GM12878 (cell line): ENCODE measurements around the gene PTK6. TPM values are rescaled to one million over a fixed set of nuclear protein-coding genes. Genes with fewer than 3 reads are reported as not detected.

Experiments used
- ATAC-seq: fragments of 200-7000 bp; cut with Tn5 transposase; 3 replicates; pipeline ENCODE4 v1.9.1; 2020; ENCODE audit warnings: mild to moderate bottlenecking, moderate library complexity
- BruUV-seq: library from RNA; stranded (reverse); fragments of 400-500 nt; replicated peaks from 2 replicates; lab custom pipeline; 2021; lab: Mats Ljungman, UMichigan
- CTCF ChIA-PET: fragments of 300-600 bp; sonication (Branson Sonifier 250); formaldehyde crosslinking; extraction: SDS; loops from one replicate; lab custom pipeline; 2021; ENCODE audit warnings: inconsistent platforms; lab: Yijun Ruan, JAX
- POLR2A ChIA-PET: fragments of 350-600 bp; formaldehyde crosslinking; extraction: SDS; loops from one replicate; lab custom pipeline; 2021; ENCODE audit warnings: inconsistent platforms; lab: Charles Lee
- RAD21 ChIA-PET: fragments of 300-600 bp; sonication (Branson Sonifier 250); formaldehyde crosslinking; loops from one replicate; lab custom pipeline; 2023; ENCODE audit warnings: antibody characterized with exemption; ENCODE audit not compliant: unreplicated experiment; lab: Charles Lee
- SMC1A ChIA-PET: fragments of 300-600 bp; sonication (Branson Sonifier 250); formaldehyde crosslinking; loops from one replicate; lab custom pipeline; 2023; ENCODE audit not compliant: unreplicated experiment, uncharacterized antibody; lab: Charles Lee
- DNase-seq: peaks from one replicate; pipeline ENCODE4 v3.0.0-alpha.2; 2011; ENCODE audit warnings: low read depth, low spot score
- FAIRE-seq: peaks from 3 replicates; lab custom pipeline; 2011; peaks lifted over from hg19 to GRCh38; lab: Jason Lieb, UNC
- H2AFZ ChIP-seq: 2 replicates; pipeline ENCODE4 v1.6.0; 2011; ENCODE audit warnings: low read depth, low read length, control low read depth; ENCODE audit not compliant: control insufficient read depth
- H3K27ac ChIP-seq: 2 replicates; pipeline ENCODE4 v1.5.1; 2011; ENCODE audit warnings: control low read depth; ENCODE audit not compliant: control insufficient read depth, insufficient read depth
- H3K27me3 ChIP-seq, 2 experiments: replicated peaks in 1 of 2; 2 replicates each; pipeline versions ENCODE4 v1.6.0 to v1.6.1; 2011; ENCODE audit warnings: low read length in 1 of 2; ENCODE audit not compliant: control insufficient read depth in 2 of 2, insufficient read depth in 2 of 2
- H3K36me3 ChIP-seq, 2 experiments: 2 replicates each; pipeline ENCODE4 v1.5.1; 2011; ENCODE audit warnings: low read length in 1 of 2; ENCODE audit not compliant: control insufficient read depth in 2 of 2, insufficient read depth in 2 of 2
- H3K4me1 ChIP-seq: 2 replicates; pipeline ENCODE4 v1.6.1; 2011; ENCODE audit warnings: mild to moderate bottlenecking, low read length, moderate library complexity, mixed read lengths; ENCODE audit not compliant: control insufficient read depth, insufficient read depth
- H3K4me2 ChIP-seq: 2 replicates; pipeline ENCODE4 v1.6.0; 2011; ENCODE audit warnings: control low read depth; ENCODE audit not compliant: control insufficient read depth, insufficient read depth
- H3K4me3 ChIP-seq: fragments of 200-600 bp; sonication (generic); 2 replicates; pipeline ENCODE4 v1.5.1; 2016
- H3K79me2 ChIP-seq: 2 replicates; pipeline ENCODE4 v1.6.0; 2011; ENCODE audit warnings: low read length; ENCODE audit not compliant: control insufficient read depth, insufficient read depth
- H3K9ac ChIP-seq: 2 replicates; pipeline ENCODE4 v1.8.0; 2011; ENCODE audit warnings: low read length, control low read depth, mixed read lengths; ENCODE audit not compliant: control insufficient read depth, insufficient read depth
- H3K9me3 ChIP-seq: replicated peaks from 3 replicates; pipeline ENCODE4 v1.5.1; 2011; ENCODE audit warnings: mild to moderate bottlenecking, low read length; ENCODE audit not compliant: control insufficient read depth, insufficient read depth
- H4K20me1 ChIP-seq: 2 replicates; pipeline ENCODE4 v1.6.0; 2011; ENCODE audit not compliant: control insufficient read depth, insufficient read depth
- IKZF2 ChIP-seq, 2 experiments: fragments of 450-650 bp; IDR thresholded peaks; 2 replicates each; pipeline ENCODE4 v1.6.1; 2017; ENCODE audit warnings: mild to moderate bottlenecking in 2 of 2, moderate library complexity in 2 of 2
- PAX5 ChIP-seq: IDR thresholded peaks from 2 replicates; pipeline ENCODE4 v1.6.1; 2011; ENCODE audit warnings: low read depth, low read length, borderline replicate concordance
- WGBS: methylation state at CpG from one replicate; pipeline ENCODE4 v1.1.6; 2016; ENCODE audit warnings: low lambda C conversion rate; ENCODE audit not compliant: insufficient replicate concordance, insufficient coverage; ENCODE audit errors: missing lambda C conversion rate; 5-methylcytosine and 5-hydroxymethylcytosine counted together
- in situ Hi-C: fragments of 300-500 bp; cut with MboI; formaldehyde crosslinking; loops from 9 replicates; pipeline ENCODE4 v1.14.3; 2018; ENCODE audit warnings: mixed read lengths
- intact Hi-C: fragments of 100-400 bp; cut with micrococcal nuclease; formaldehyde crosslinking; loops from one replicate; pipeline ENCODE4 v1.14.2; 2022; ENCODE audit not compliant: unreplicated experiment
- polyA plus RNA-seq, 11 experiments: library from polyadenylated mRNA; depleted of rRNA in 4 of 11; unstranded in 6 of 11; stranded (reverse) in 5 of 11; fragments of >200 nt; fragmentation: Nextera tagmentation in 4 of 11; fragmentation: Illumina TruSeq in 1 of 11; extraction: Ambion mirVana in 4 of 11; extraction: Trizol in 1 of 11; gene quantifications; 1 replicate in 1 of 11; 2 replicates in 10 of 11; pipeline versions ENCODE4 v1.2.1 to v1.2.3, GENCODE V29; 2011 to 2016; ENCODE audit warnings: inconsistent platforms in 2 of 11, missing spikeins in 2 of 11, low read depth in 1 of 11
- total RNA-seq, 4 experiments: library from RNA; depleted of rRNA in 3 of 4; stranded (reverse); fragments of >200 nt in 3 of 4; fragmentation: Illumina TruSeq in 1 of 4; extraction: Trizol in 1 of 4; gene quantifications; 2 replicates each; pipeline versions ENCODE4 v1.2.1 to v1.2.3, GENCODE V29; 2013 to 2021
- TF ChIP-seq, protein P1 (sequence below): IDR thresholded peaks from 2 replicates; pipeline ENCODE4 v1.6.1; 2012; ENCODE audit warnings: mild to moderate bottlenecking, low read depth, low read length
- TF ChIP-seq, protein P2 (sequence below), 3 experiments: IDR thresholded peaks in 2 of 3; conservative IDR thresholded peaks in 1 of 3; 2 replicates each; pipeline ENCODE4 v1.5.1; 2011; ENCODE audit warnings: low read depth in 3 of 3, low read length in 3 of 3, mild to moderate bottlenecking in 3 of 3, control low read depth in 2 of 3, moderate library complexity in 2 of 3, inconsistent platforms in 1 of 3, mixed read lengths in 1 of 3; ENCODE audit not compliant: control insufficient read depth in 2 of 3, insufficient read depth in 1 of 3; ENCODE audit errors: extremely low read depth in 1 of 3

Gene PTK6
- total and polyA plus RNA-seq, 10 of the 15 experiments (the other 5 are each of a cell fraction or from before 2014, with no cell fraction given): 0.02 to 0.21 (median 0.09) TPM; not detected in 3

DNA sequence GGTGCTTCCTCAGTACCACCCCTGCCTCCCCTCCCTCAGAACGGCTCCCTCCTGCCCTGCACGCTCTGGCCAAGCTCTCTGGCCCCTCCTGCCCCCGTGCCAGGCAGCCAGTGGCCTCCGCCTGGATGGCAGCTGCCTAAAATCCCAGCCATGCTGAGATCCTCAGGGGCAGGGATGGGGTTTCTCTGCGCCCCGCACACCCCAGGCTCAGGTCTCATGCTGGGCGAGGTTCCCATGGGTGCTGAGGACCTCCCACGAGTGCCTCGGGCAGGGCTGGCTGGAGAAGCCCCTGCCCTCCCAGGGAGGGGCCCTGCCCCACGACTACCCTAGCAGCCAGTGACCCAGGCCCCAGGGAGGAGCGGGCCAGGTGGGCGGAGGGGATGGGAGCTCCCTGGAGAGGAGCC lies 2.7 kb downstream of the PTK6 start (continued):
- TF ChIP-seq, protein P1, sequence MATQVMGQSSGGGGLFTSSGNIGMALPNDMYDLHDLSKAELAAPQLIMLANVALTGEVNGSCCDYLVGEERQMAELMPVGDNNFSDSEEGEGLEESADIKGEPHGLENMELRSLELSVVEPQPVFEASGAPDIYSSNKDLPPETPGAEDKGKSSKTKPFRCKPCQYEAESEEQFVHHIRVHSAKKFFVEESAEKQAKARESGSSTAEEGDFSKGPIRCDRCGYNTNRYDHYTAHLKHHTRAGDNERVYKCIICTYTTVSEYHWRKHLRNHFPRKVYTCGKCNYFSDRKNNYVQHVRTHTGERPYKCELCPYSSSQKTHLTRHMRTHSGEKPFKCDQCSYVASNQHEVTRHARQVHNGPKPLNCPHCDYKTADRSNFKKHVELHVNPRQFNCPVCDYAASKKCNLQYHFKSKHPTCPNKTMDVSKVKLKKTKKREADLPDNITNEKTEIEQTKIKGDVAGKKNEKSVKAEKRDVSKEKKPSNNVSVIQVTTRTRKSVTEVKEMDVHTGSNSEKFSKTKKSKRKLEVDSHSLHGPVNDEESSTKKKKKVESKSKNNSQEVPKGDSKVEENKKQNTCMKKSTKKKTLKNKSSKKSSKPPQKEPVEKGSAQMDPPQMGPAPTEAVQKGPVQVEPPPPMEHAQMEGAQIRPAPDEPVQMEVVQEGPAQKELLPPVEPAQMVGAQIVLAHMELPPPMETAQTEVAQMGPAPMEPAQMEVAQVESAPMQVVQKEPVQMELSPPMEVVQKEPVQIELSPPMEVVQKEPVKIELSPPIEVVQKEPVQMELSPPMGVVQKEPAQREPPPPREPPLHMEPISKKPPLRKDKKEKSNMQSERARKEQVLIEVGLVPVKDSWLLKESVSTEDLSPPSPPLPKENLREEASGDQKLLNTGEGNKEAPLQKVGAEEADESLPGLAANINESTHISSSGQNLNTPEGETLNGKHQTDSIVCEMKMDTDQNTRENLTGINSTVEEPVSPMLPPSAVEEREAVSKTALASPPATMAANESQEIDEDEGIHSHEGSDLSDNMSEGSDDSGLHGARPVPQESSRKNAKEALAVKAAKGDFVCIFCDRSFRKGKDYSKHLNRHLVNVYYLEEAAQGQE: no peak
- no peak for TF ChIP-seq IKZF2 (IDR thresholded peaks at IDR 0.05)
- TF ChIP-seq, protein P2, sequence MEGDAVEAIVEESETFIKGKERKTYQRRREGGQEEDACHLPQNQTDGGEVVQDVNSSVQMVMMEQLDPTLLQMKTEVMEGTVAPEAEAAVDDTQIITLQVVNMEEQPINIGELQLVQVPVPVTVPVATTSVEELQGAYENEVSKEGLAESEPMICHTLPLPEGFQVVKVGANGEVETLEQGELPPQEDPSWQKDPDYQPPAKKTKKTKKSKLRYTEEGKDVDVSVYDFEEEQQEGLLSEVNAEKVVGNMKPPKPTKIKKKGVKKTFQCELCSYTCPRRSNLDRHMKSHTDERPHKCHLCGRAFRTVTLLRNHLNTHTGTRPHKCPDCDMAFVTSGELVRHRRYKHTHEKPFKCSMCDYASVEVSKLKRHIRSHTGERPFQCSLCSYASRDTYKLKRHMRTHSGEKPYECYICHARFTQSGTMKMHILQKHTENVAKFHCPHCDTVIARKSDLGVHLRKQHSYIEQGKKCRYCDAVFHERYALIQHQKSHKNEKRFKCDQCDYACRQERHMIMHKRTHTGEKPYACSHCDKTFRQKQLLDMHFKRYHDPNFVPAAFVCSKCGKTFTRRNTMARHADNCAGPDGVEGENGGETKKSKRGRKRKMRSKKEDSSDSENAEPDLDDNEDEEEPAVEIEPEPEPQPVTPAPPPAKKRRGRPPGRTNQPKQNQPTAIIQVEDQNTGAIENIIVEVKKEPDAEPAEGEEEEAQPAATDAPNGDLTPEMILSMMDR (IDR thresholded peaks at IDR 0.05 in 2 of 3, conservative IDR thresholded peaks at IDR 0.05 in 1 of 3; ENCODE audit: control insufficient read depth in 2 of 3, extremely low read depth in 1 of 3, insufficient read depth in 1 of 3, low read depth in 3 of 3, low read length in 3 of 3): no peak

DNA sequence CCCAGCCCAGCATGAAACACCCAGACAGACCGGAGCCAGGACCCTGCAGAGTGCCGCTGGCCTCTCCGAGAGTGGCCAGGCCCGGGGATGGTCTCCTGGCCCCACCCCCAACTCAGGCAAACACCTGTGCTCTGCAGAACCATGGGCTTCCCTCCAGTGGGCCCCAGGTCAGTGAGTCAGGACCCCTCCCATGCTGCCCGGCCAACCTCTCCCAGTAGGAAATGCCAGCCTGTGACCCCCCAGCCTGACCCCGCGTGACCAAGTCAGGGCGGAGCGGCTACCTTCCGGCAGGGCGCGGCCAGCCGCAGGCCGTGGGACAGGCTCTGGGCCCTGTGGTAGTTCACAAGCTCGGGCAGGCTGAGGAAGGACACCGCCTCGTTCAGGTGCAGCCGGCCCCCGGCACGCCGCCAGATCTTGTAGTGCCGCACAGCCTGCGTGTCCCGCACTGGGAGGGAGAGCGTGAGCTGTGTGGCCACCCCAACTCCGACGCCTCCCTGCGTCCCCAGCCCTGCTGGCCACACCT lies 3.2 kb downstream of the PTK6 start:
- in situ Hi-C loops: no loop called here
- Histone ChIP-seq H3K9me3 (no peaks in the 10 kb centered on the region), H3K4me3 (no peak overlapping the region), H4K20me1 (no peaks in the 10 kb centered on the region), H3K9ac (no peak overlapping the region), H3K4me2 (no peak overlapping the region), H3K79me2 (no peaks in the 10 kb centered on the region), H3K27ac (no peak overlapping the region), H2AFZ (no peak overlapping the region), H3K4me1 (peaks cover 18% of the 10 kb centered on the region), H3K36me3 (no peaks in the 10 kb centered on the region), H3K27me3 (no peaks in the 10 kb centered on the region; a peak in 1 of 4 replicates)
- intact Hi-C loops: no loop called here
- 69% methylated on average over 28 of the region's 28 CpGs for WGBS
- ChIA-PET POLR2A (no interaction called here), RAD21 (no interaction called here), CTCF (no interaction called here), SMC1A (no interaction called here)
- ATAC-seq (no peak), DNase-seq (no peak), FAIRE-seq (no peak)
- BruUV-seq: no TSS peak
- no peak for TF ChIP-seq PAX5
